Upper lobe of right lung (tissue), 1 donor: ENCODE data around the gene CACNB2. TPM values are rescaled to one million over a fixed set of nuclear protein-coding genes. Genes with fewer than 3 reads are reported as not detected.
"Not testable (repeated sequence)": the region's sequence is repeated elsewhere in the genome, so short reads cannot be mapped to it uniquely, and the experiment has no call there.

Experiments
- ATAC-seq: fragments of 200-7000 bp; cut with Tn5 transposase; one replicate; pipeline ENCODE4 v1.9.1; 2020; ENCODE audit warnings: mild to moderate bottlenecking, moderate library complexity
- DNase-seq: peaks from one replicate; pipeline ENCODE4 v3.0.0-alpha.2; 2020
- H3K27ac ChIP-seq: fragments of 200-600 bp; one replicate; pipeline ENCODE4 v1.8.0; 2022
- H3K27me3 ChIP-seq: fragments of 200-600 bp; one replicate; pipeline ENCODE4 v1.8.0; 2022; ENCODE audit warnings: mild to moderate bottlenecking
- H3K36me3 ChIP-seq: fragments of 200-600 bp; one replicate; pipeline ENCODE4 v1.8.0; 2022
- H3K4me1 ChIP-seq: fragments of 200-600 bp; one replicate; pipeline ENCODE4 v1.8.0; 2022
- H3K4me3 ChIP-seq: fragments of 200-600 bp; one replicate; pipeline ENCODE4 v1.8.0; 2022; ENCODE audit warnings: mild to moderate bottlenecking
- H3K9me3 ChIP-seq: fragments of 200-600 bp; one replicate; pipeline ENCODE4 v1.8.0; 2022
- intact Hi-C: fragments of 100-400 bp; cut with DNase I; formaldehyde crosslinking; loops from one replicate; pipeline ENCODE4 v1.11.0; 2022
- total RNA-seq: library from RNA; stranded (reverse); fragmentation: NEBNext Ultra II Directional; extraction: Animal tissue kit (Norgen Biotek cat#: 25700); gene quantifications from one replicate; pipeline ENCODE4 v1.2.1, GENCODE V29; 2021
- TF ChIP-seq, protein P1 (sequence below): fragments of 200-600 bp; IDR thresholded peaks from one replicate; pipeline ENCODE4 v1.8.0; 2022; ENCODE audit warnings: antibody characterized with exemption
- donor health status: DM: no; HTN: yes; CAD: no; lungs with severe emphysema.

The CACNB2 gene
- total RNA-seq, 1 donor from 2014 or later, result 4.2 TPM

GRCh38 chr10:18144928-18145327, 4.7 kb downstream of the CACNB2 start:
- H3K4me3 ChIP-seq, result no peak overlapping the region
- H3K36me3 ChIP-seq, result no peaks in the 10 kb centered on the region
- no peaks in the 10 kb centered on the region for H3K9me3 ChIP-seq
- peaks cover 20% of the 10 kb centered on the region for H3K27me3 ChIP-seq
- ATAC-seq (peak; percentile 27), DNase-seq (no peak)
- intact Hi-C loops, result no loop called here
- H3K27ac ChIP-seq, result peak overlapping the region; percentile 31
- TF ChIP-seq, protein P1, sequence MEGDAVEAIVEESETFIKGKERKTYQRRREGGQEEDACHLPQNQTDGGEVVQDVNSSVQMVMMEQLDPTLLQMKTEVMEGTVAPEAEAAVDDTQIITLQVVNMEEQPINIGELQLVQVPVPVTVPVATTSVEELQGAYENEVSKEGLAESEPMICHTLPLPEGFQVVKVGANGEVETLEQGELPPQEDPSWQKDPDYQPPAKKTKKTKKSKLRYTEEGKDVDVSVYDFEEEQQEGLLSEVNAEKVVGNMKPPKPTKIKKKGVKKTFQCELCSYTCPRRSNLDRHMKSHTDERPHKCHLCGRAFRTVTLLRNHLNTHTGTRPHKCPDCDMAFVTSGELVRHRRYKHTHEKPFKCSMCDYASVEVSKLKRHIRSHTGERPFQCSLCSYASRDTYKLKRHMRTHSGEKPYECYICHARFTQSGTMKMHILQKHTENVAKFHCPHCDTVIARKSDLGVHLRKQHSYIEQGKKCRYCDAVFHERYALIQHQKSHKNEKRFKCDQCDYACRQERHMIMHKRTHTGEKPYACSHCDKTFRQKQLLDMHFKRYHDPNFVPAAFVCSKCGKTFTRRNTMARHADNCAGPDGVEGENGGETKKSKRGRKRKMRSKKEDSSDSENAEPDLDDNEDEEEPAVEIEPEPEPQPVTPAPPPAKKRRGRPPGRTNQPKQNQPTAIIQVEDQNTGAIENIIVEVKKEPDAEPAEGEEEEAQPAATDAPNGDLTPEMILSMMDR, result no peak
- no peaks in the 10 kb centered on the region for H3K4me1 ChIP-seq

DNA sequence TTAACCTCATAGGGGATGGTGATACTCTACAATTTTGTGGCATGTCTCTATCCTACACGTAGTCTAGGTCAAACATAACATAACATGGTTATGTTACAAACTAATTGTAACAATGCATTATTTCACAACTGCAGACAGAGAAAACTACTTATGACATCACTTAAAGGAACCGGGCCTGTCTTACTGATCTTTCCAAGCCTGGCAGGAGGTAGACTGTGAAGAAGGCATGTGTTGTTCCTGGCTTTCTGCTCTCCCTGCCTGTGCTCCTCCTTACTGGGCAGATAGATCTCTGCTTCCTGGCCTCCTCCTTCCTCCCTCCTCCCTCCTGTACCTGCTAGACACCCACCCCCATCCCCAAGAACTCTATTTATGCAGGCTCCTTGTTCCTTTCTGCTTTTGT, 5.4 kb downstream of the CACNB2 start:
- H3K27ac ChIP-seq, result peak overlapping the region; percentile 31
- intact Hi-C loops, result no loop called here
- ATAC-seq (peak; percentile 36), DNase-seq (no peak)
- TF ChIP-seq, protein P1, result no peak
- H3K4me3 ChIP-seq, result no peak overlapping the region
- no peaks in the 10 kb centered on the region for H3K36me3 ChIP-seq
- H3K9me3 ChIP-seq, result no peaks in the 10 kb centered on the region
- H3K27me3 ChIP-seq, result peaks cover 12% of the 10 kb centered on the region
- no peaks in the 10 kb centered on the region for H3K4me1 ChIP-seq

DNA sequence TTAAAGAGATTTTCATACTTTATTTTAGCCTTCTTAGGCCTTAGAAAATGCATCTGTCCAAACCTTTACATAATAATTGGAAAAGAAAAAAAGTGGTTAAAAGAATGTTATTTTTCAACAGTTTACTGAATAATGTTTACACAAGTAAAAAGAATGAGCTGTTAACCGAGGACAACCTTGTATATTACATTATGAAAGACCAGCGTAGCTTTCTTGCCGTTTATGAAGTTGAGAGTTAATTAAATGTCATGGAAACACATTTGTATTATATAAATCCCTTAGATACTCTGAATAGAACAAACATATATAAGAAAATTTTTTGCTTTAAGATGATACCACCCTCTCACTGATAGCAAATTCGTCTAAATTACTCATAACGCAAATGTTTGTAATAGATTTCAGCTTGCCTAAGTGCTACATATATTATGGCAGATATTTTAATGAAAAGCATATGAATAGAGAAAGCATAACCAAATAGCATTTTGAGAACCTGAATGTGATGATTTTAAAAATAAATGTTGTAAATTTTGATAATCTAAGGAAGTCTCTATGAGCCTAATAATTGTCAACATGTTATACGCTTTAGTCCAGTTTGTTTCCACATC, 9.1 kb downstream of the CACNB2 start:
- ATAC-seq (no peak), DNase-seq (no peak)
- intact Hi-C loops, result no loop called here

GRCh38 chr10:18151356-18151890, 11.2 kb downstream of the CACNB2 start:
- intact Hi-C loops, result no loop called here
- Histone ChIP-seq H3K9me3 (no peaks in the 10 kb centered on the region), H3K4me3 (no peak overlapping the region), H3K27ac (no peak overlapping the region), H3K27me3 (no peaks in the 10 kb centered on the region), H3K4me1 (no peaks in the 10 kb centered on the region), H3K36me3 (no peaks in the 10 kb centered on the region)
- ATAC-seq (no peak), DNase-seq (no peak)
- TF ChIP-seq, protein P1, result no peak

More for the DNA sequence above, 9.1 kb downstream of the CACNB2 start:
- Histone ChIP-seq H3K4me1 (no peaks in the 10 kb centered on the region), H3K4me3 (no peak overlapping the region), H3K9me3 (no peaks in the 10 kb centered on the region), H3K27me3 (no peaks in the 10 kb centered on the region), H3K36me3 (no peaks in the 10 kb centered on the region), H3K27ac (no peak overlapping the region)
- TF ChIP-seq, protein P1, result no peak

DNA sequence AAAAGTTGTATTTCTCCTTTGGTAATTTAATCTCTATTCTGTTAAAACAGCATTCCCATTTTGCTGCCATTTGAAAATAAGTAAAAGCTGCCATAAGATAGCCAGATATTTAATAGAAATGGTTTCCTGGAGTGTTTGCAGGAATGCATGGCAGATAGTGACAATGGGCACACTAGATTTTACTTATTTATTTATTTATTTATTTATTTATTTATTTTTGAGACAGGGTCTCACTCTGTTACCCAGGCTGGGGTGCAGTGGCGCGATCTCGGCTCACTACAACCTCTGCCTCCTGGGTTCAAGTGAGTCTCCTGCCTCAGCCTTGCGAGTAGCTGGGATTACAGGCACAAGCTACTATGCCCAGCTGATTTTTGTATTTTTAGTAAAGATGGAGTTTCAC, 13.2 kb downstream of the CACNB2 start:
- H3K9me3 ChIP-seq, ATAC-seq, H3K27ac ChIP-seq, intact Hi-C loops, H3K36me3 ChIP-seq, H3K27me3 ChIP-seq, H3K4me1 ChIP-seq, DNase-seq, H3K4me3 ChIP-seq: not testable (repeated sequence)

GRCh38 chr10:18155321-18155720, 15.1 kb downstream of the CACNB2 start:
- no peak for DNase-seq
- Histone ChIP-seq H3K27ac (no peak overlapping the region), H3K4me1 (no peaks in the 10 kb centered on the region), H3K27me3 (no peaks in the 10 kb centered on the region), H3K4me3 (no peak overlapping the region), H3K36me3 (no peaks in the 10 kb centered on the region), H3K9me3 (no peaks in the 10 kb centered on the region)
- TF ChIP-seq, protein P1, result no peak
- intact Hi-C loops, result no loop called here
- ATAC-seq, result no peak

DNA sequence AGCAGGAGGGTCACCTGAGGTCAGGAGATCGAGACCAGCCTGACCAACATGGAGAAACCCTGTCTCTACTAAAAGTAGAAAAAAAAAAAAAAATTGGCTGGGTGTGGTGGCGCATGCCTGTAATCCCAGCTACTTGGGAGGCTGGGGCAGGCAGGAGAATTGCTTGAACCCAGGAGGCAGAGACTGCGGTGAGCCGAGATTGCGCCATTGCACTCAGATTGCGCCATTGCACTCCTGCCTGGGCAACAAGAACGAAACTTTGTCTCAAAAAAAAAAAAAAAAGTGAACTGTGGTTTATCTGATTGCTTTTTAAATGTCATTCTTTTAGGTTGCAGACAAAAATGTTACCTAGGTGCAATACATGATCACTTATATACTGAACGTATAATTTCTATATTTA, 16.6 kb downstream of the CACNB2 start:
- DNase-seq, intact Hi-C loops, ATAC-seq, H3K27me3 ChIP-seq, H3K36me3 ChIP-seq, H3K4me3 ChIP-seq, H3K9me3 ChIP-seq, H3K27ac ChIP-seq, H3K4me1 ChIP-seq: not testable (repeated sequence)
